ENCODE results near the gene MED26.
A peak's percentile ranks its signal among the peaks of the same experiment; 100 is the strongest.

MED26 gene

DNA sequence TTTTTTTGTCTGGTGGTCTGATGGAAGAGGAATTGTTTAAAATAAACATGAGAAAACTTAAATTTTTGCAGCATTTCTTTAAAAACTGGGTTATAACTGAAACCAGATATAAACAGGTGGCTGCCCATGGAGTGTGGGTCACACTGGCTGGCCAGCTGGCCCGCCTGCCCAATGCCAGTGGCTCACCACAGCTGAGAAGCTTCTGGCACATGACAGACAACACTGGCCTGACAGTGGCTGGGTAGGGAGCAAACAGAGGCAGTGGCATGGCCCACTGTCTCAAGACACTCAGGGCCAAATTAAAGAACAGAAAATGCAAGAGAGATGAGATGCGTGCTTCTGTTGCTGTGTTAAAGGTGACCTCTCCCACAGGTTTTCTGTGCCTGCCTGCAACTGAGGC is 52.7 kb downstream of the MED26 start:
- peaks cover 77% of the 10 kb centered on the region for H3K79me2 ChIP-seq
- no peak overlapping the region for H3K27ac ChIP-seq
- no peak overlapping the region for H2AFZ ChIP-seq
- TF ChIP-seq, protein P1, sequence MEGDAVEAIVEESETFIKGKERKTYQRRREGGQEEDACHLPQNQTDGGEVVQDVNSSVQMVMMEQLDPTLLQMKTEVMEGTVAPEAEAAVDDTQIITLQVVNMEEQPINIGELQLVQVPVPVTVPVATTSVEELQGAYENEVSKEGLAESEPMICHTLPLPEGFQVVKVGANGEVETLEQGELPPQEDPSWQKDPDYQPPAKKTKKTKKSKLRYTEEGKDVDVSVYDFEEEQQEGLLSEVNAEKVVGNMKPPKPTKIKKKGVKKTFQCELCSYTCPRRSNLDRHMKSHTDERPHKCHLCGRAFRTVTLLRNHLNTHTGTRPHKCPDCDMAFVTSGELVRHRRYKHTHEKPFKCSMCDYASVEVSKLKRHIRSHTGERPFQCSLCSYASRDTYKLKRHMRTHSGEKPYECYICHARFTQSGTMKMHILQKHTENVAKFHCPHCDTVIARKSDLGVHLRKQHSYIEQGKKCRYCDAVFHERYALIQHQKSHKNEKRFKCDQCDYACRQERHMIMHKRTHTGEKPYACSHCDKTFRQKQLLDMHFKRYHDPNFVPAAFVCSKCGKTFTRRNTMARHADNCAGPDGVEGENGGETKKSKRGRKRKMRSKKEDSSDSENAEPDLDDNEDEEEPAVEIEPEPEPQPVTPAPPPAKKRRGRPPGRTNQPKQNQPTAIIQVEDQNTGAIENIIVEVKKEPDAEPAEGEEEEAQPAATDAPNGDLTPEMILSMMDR (IDR thresholded peaks at IDR 0.05) = no peak
- no peak overlapping the region for H3K9ac ChIP-seq
- H3K27me3 ChIP-seq (ENCODE audit: control insufficient read depth, insufficient read depth, low read length) = no peaks in the 10 kb centered on the region
- H3K9me3 ChIP-seq (ENCODE audit: control insufficient read depth, low read length) = no peaks in the 10 kb centered on the region
- H3K4me1 ChIP-seq = peaks cover 14% of the 10 kb centered on the region
- H3K4me2 ChIP-seq (ENCODE audit: low read length) = no peak overlapping the region
- H3K36me3 ChIP-seq (ENCODE audit: control insufficient read depth, insufficient read depth, low read length) = no peaks in the 10 kb centered on the region
- H3K4me3 ChIP-seq (ENCODE audit: low read depth, low read length) = no peak overlapping the region

DNA sequence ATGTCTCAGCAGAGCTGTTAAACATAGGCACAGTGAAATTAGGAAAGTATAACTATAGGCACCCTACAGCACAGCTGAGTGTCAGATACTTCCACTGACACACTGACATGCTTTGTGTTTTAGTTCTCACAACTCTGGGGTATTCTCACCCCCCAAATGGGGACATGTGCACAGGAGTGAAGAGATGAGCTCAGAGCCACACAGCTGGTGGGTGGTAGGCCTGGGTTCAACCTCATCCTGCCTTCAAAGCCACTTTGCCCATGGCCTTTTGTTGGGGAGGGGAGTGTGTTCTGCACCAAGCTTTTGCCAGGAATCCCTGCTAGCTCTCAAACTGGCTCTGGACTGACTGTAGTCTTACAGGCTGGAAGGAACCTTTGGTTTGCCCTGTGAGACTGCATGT is 54.1 kb downstream of the MED26 start:
- no peak overlapping the region for H2AFZ ChIP-seq
- H3K27ac ChIP-seq = no peak overlapping the region
- no peak overlapping the region for H3K9ac ChIP-seq
- TF ChIP-seq, protein P1 (IDR thresholded peaks at IDR 0.05) = no peak
- no peaks in the 10 kb centered on the region for H3K9me3 ChIP-seq (ENCODE audit: control insufficient read depth, low read length)
- H3K36me3 ChIP-seq (ENCODE audit: control insufficient read depth, insufficient read depth, low read length) = no peaks in the 10 kb centered on the region
- H3K79me2 ChIP-seq = peaks cover 67% of the 10 kb centered on the region
- no peak overlapping the region for H3K4me3 ChIP-seq (ENCODE audit: low read depth, low read length)
- peaks cover 17% of the 10 kb centered on the region for H3K4me1 ChIP-seq
- no peaks in the 10 kb centered on the region for H3K27me3 ChIP-seq (ENCODE audit: control insufficient read depth, insufficient read depth, low read length)
- peak overlapping the region; percentile 99 for H3K4me2 ChIP-seq (ENCODE audit: low read length)

DNA sequence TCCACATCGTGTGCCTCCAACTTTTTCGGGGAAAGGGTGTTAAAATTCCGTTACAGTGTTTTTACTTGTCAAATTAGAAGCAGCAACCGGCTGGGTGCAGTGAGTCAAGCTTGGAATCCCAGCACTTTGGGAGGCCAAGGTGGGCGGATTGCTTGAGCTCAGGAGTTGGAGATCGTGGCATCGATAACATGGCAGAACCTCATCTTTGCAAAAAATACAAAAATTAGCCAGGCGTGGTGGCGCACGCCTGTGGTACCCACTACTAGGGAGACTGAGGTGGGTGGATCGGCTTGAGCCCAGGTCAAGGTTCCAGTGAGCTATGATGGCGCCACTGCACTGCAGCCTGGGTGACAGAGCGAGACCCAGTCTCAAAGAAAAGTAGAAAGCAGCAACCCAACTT is 54.7 kb downstream of the MED26 start:
- H3K9me3 ChIP-seq (ENCODE audit: control insufficient read depth, low read length) = no peaks in the 10 kb centered on the region
- peak overlapping the region; percentile 99 for H3K4me2 ChIP-seq (ENCODE audit: low read length)
- peaks cover 62% of the 10 kb centered on the region for H3K79me2 ChIP-seq
- no peak overlapping the region for H3K9ac ChIP-seq
- no peaks in the 10 kb centered on the region for H3K27me3 ChIP-seq (ENCODE audit: control insufficient read depth, insufficient read depth, low read length)
- peaks cover 17% of the 10 kb centered on the region for H3K4me1 ChIP-seq
- H3K36me3 ChIP-seq (ENCODE audit: control insufficient read depth, insufficient read depth, low read length) = no peaks in the 10 kb centered on the region
- no peak overlapping the region for H2AFZ ChIP-seq
- peak overlapping the region; percentile 88 for H3K27ac ChIP-seq
- TF ChIP-seq, protein P1 (IDR thresholded peaks at IDR 0.05) = no peak
- peak overlapping the region; percentile 93 for H3K4me3 ChIP-seq (ENCODE audit: low read depth, low read length)

DNA sequence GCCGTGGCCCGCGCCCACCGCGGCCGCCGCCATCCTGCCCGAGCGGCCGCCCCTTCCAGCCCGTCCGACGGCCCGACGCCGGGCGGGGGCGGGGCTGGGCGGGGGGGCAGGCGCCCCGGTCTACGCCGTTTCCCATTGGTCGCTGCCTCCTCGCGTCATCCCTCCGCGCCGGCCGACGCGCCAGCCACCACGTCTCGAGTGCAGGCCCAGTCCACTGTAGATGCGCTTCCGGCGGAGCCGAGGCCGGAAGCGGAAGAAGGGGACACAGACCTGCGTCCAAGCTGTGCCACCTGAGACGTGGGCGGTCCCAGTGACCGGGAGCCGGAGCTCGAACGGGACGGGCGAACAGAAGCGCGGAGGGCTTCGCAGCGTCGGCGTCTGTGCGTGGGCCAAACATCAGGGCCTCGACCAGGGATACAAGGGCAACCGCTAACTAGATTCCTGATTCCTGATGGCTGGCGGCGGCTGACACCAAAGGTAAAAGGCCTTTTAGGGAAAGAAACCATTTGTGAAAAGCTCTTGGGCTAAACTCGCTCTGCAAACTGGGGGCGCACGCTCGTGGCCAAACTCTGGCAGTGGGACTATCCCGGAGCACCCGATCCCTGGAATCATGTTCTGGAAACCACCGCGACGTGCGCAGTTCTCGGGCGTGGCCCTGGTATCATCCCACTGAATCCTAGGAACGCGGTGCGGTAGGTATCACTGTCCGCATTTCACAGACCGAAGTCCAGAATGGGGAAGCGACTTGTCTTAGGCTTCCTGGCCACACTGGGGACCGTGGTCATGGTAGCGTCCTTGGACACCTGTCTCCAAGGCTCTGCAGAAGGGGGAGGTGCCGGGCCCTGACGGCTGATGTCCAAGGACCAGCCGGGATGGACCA is 55.4 kb downstream of the MED26 start, which contains the start of gene SLC35E1:
Gene SLC35E1, minus strand, starts transcription at position 84 of the 880 bp plus-strand sequence. Its CDS starts 51 bp downstream, at position 33.
- Histone ChIP-seq H3K4me1 (peaks cover 17% of the 10 kb centered on the region), H3K79me2 (peaks cover 55% of the 10 kb centered on the region), H3K27me3 (ENCODE audit: control insufficient read depth, insufficient read depth, low read length) (no peaks in the 10 kb centered on the region), H3K27ac (peak within 1 kb of the TSS; percentile 88), H3K9me3 (ENCODE audit: control insufficient read depth, low read length) (no peaks in the 10 kb centered on the region), H2AFZ (peak within 1 kb of the TSS; percentile 93), H3K36me3 (ENCODE audit: control insufficient read depth, insufficient read depth, low read length) (no peaks in the 10 kb centered on the region), H3K4me2 (ENCODE audit: low read length) (peak within 1 kb of the TSS; percentile 99), H3K4me3 (ENCODE audit: low read depth, low read length) (peak within 1 kb of the TSS; percentile 93), H3K9ac (peak within 1 kb of the TSS; percentile 64)
- TF ChIP-seq, protein P1 (IDR thresholded peaks at IDR 0.05) = no peak

Data from parathyroid adenoma (tissue), 2 donors.